Thymus (tissue), 11 donors: ENCODE measurements around the gene FLYWCH2. TPM values are rescaled to one million over a fixed set of nuclear protein-coding genes. Genes with fewer than 3 reads are reported as not detected.
A peak's percentile ranks its signal among the peaks of the same experiment; 100 is the strongest.

Experiments used
- DNase-seq, 9 donors: peaks; one replicate each; pipeline ENCODE4 v3.0.0-alpha.2; 2013; ENCODE audit warnings: low spot score in 9 of 9, low read depth in 6 of 9, missing footprints in 1 of 9
- H3K27ac ChIP-seq, 2 donors: one replicate each; pipeline ENCODE4 v1.5.1; 2013; ENCODE audit warnings: control low read depth in 1 of 2, low read depth in 1 of 2, low read length in 1 of 2, mild to moderate bottlenecking in 1 of 2, moderate library complexity in 1 of 2
- H3K27me3 ChIP-seq, 2 donors: one replicate each; pipeline ENCODE4 v1.5.1; 2013; ENCODE audit warnings: low read length in 1 of 2; ENCODE audit not compliant: control insufficient read depth in 2 of 2, insufficient read depth in 1 of 2
- H3K36me3 ChIP-seq, 2 donors: one replicate each; pipeline ENCODE4 v1.5.1; 2013; ENCODE audit warnings: low read length in 1 of 2, mild to moderate bottlenecking in 1 of 2, moderate library complexity in 1 of 2; ENCODE audit not compliant: control insufficient read depth in 2 of 2, insufficient read depth in 2 of 2
- H3K4me1 ChIP-seq, 2 donors: one replicate each; pipeline ENCODE4 v1.5.1; 2013; ENCODE audit warnings: low read length in 2 of 2; ENCODE audit not compliant: control insufficient read depth in 2 of 2, insufficient read depth in 2 of 2
- H3K4me3 ChIP-seq, 2 donors: one replicate each; pipeline ENCODE4 v1.5.1; 2013; ENCODE audit warnings: low read length in 2 of 2, control low read depth in 1 of 2, mild to moderate bottlenecking in 1 of 2
- H3K9me3 ChIP-seq, 2 donors: one replicate each; pipeline ENCODE4 v1.5.1; 2013; ENCODE audit warnings: low read length in 1 of 2, mild to moderate bottlenecking in 1 of 2; ENCODE audit not compliant: control insufficient read depth in 2 of 2, insufficient read depth in 1 of 2
- WGBS: extraction: QIAGEN DNeasy Blood & Tissue Kit; methylation state at CpG from one replicate; pipeline ENCODE4 v1.1.7; 2013; 5-methylcytosine and 5-hydroxymethylcytosine counted together
- polyA plus RNA-seq: library from polyadenylated mRNA; stranded (reverse); fragments of 200-250 nt; gene quantifications from one replicate; pipeline ENCODE4 v1.2.3, GENCODE V29; 2013
- total RNA-seq: library from RNA; stranded (reverse); fragments of 120-200 nt; gene quantifications from one replicate; pipeline ENCODE4 v1.2.4, GENCODE V29; 2013
- donor health status: healthy.

Gene FLYWCH2
- total and polyA plus RNA-seq, 2 donors: 34.5 to 37.4 TPM

- Histone ChIP-seq H3K36me3 (no peaks in the 10 kb centered on the region), H3K4me3 (no peak overlapping the region), H3K9me3 (peaks cover 2 to 17% of the 10 kb centered on the region in 2 donors), H3K4me1 (peaks cover 6 to 12% of the 10 kb centered on the region in 2 donors), H3K27me3 (peaks cover 0 to 32% of the 10 kb centered on the region in 2 donors), H3K27ac (no peak overlapping the region)
- WGBS: 91% methylated on average over 15 of the region's 15 CpGs
- no peak for DNase-seq
These were observed 43.2 kb upstream of the FLYWCH2 start for GRCh38 chr16:2839650-2840450.

- no peak overlapping the region for H3K27ac ChIP-seq
- no peak overlapping the region for H3K4me3 ChIP-seq
- H3K4me1 ChIP-seq: peaks cover 6 to 12% of the 10 kb centered on the region in 2 donors
- WGBS: 55% methylated on average over 12 of the region's 12 CpGs
- DNase-seq: no peak
- H3K36me3 ChIP-seq: no peaks in the 10 kb centered on the region
- peaks cover 0 to 28% of the 10 kb centered on the region in 2 donors for H3K27me3 ChIP-seq
- H3K9me3 ChIP-seq: peaks cover 2 to 17% of the 10 kb centered on the region in 2 donors
These were observed 42.1 kb upstream of the FLYWCH2 start for GRCh38 chr16:2840914-2841313.

GRCh38 chr16:2841606-2842339 is 41.2 kb upstream of the FLYWCH2 start:
- no peak for DNase-seq
- peaks cover 6 to 12% of the 10 kb centered on the region in 2 donors for H3K4me1 ChIP-seq
- 81% methylated on average over 18 of the region's 18 CpGs for WGBS
- H3K4me3 ChIP-seq: no peak overlapping the region
- peaks cover 0 to 21% of the 10 kb centered on the region in 2 donors for H3K27me3 ChIP-seq
- H3K9me3 ChIP-seq: peaks cover 2 to 17% of the 10 kb centered on the region in 2 donors
- no peak overlapping the region for H3K27ac ChIP-seq
- H3K36me3 ChIP-seq: no peaks in the 10 kb centered on the region

GRCh38 chr16:2842340-2843000 is 40.5 kb upstream of the FLYWCH2 start:
- 43% methylated on average over 40 of the region's 40 CpGs for WGBS
- H3K27ac ChIP-seq: no peak overlapping the region
- peaks cover 0 to 21% of the 10 kb centered on the region in 2 donors for H3K27me3 ChIP-seq
- H3K4me1 ChIP-seq: peaks cover 6 to 12% of the 10 kb centered on the region in 2 donors
- H3K36me3 ChIP-seq: no peaks in the 10 kb centered on the region
- peaks cover 2 to 17% of the 10 kb centered on the region in 2 donors for H3K9me3 ChIP-seq
- peak in 2 of 9 donors; percentile 23 to 26 for DNase-seq
- H3K4me3 ChIP-seq: no peak overlapping the region

- no peak overlapping the region for H3K27ac ChIP-seq
- no peak for DNase-seq
These were observed 39.5 kb upstream of the FLYWCH2 start for GRCh38 chr16:2843526-2843925.

GRCh38 chr16:2845116-2845515 is 37.9 kb upstream of the FLYWCH2 start:
- 85% methylated on average over 5 of the region's 5 CpGs for WGBS
- Histone ChIP-seq H3K27me3 (peaks cover 0 to 20% of the 10 kb centered on the region in 2 donors), H3K4me1 (peaks cover 6 to 12% of the 10 kb centered on the region in 2 donors), H3K9me3 (peaks cover 2 to 10% of the 10 kb centered on the region in 2 donors), H3K4me3 (no peak overlapping the region), H3K36me3 (no peaks in the 10 kb centered on the region), H3K27ac (no peak overlapping the region)
- DNase-seq: no peak

More at GRCh38 chr16:2843526-2843925, 39.5 kb upstream of the FLYWCH2 start:
- Histone ChIP-seq H3K9me3 (peaks cover 2 to 17% of the 10 kb centered on the region in 2 donors), H3K36me3 (no peaks in the 10 kb centered on the region), H3K4me1 (peaks cover 6 to 12% of the 10 kb centered on the region in 2 donors), H3K27me3 (peaks cover 0 to 15% of the 10 kb centered on the region in 2 donors), H3K4me3 (no peak overlapping the region)
- 94% methylated on average over 8 of the region's 8 CpGs for WGBS

- Histone ChIP-seq H3K4me3 (no peak overlapping the region), H3K36me3 (no peaks in the 10 kb centered on the region), H3K4me1 (peaks cover 6 to 9% of the 10 kb centered on the region in 2 donors), H3K9me3 (peaks cover 2 to 11% of the 10 kb centered on the region in 2 donors), H3K27me3 (peaks cover 0 to 24% of the 10 kb centered on the region in 2 donors), H3K27ac (no peak overlapping the region)
- no peak for DNase-seq
- 80% methylated on average over 3 of the region's 3 CpGs for WGBS
These were observed 36.3 kb upstream of the FLYWCH2 start for GRCh38 chr16:2846511-2847310.

GRCh38 chr16:2848933-2849725 is 33.9 kb upstream of the FLYWCH2 start:
- Histone ChIP-seq H3K9me3 (peaks cover 0 to 20% of the 10 kb centered on the region in 2 donors), H3K27ac (no peak overlapping the region), H3K27me3 (peaks cover 0 to 33% of the 10 kb centered on the region in 2 donors), H3K4me1 (no peaks in the 10 kb centered on the region), H3K36me3 (no peaks in the 10 kb centered on the region), H3K4me3 (no peak overlapping the region)
- no peak for DNase-seq
- WGBS: 69% methylated on average over 16 of the region's 16 CpGs
